ENCODE measurements around the gene EFCAB6. TPM values are rescaled to one million over a fixed set of nuclear protein-coding genes. Genes with fewer than 3 reads are reported as not detected.

EFCAB6 gene
- total and polyA plus RNA-seq, 11 donors: 0.53 to 2.3 (median 1.5) TPM

GRCh38 chr22:43526946-43527345, 285.2 kb downstream of the EFCAB6 start:
- no peak overlapping the region for H3K4me3 ChIP-seq
- no peaks in the 10 kb centered on the region for H3K36me3 ChIP-seq
- no peaks in the 10 kb centered on the region for H3K4me1 ChIP-seq
- peaks cover 0 to 25% (median 0%) of the 10 kb centered on the region in 9 donors for H3K27me3 ChIP-seq
- H3K27ac ChIP-seq: no peak overlapping the region
- H3K9me3 ChIP-seq: no peaks in the 10 kb centered on the region
- DNase-seq (no peak), ATAC-seq (no peak)
- WGBS, 4 donors: 87 to 93% (median 89%) methylated on average over 5 of the region's 5 CpGs
- intact Hi-C loops (cut with DNase I): no loop called here
- no peak for TF ChIP-seq POLR2A (IDR thresholded peaks at IDR 0.05)
- TF ChIP-seq, protein P1, sequence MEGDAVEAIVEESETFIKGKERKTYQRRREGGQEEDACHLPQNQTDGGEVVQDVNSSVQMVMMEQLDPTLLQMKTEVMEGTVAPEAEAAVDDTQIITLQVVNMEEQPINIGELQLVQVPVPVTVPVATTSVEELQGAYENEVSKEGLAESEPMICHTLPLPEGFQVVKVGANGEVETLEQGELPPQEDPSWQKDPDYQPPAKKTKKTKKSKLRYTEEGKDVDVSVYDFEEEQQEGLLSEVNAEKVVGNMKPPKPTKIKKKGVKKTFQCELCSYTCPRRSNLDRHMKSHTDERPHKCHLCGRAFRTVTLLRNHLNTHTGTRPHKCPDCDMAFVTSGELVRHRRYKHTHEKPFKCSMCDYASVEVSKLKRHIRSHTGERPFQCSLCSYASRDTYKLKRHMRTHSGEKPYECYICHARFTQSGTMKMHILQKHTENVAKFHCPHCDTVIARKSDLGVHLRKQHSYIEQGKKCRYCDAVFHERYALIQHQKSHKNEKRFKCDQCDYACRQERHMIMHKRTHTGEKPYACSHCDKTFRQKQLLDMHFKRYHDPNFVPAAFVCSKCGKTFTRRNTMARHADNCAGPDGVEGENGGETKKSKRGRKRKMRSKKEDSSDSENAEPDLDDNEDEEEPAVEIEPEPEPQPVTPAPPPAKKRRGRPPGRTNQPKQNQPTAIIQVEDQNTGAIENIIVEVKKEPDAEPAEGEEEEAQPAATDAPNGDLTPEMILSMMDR (IDR thresholded peaks at IDR 0.05): no peak

DNA sequence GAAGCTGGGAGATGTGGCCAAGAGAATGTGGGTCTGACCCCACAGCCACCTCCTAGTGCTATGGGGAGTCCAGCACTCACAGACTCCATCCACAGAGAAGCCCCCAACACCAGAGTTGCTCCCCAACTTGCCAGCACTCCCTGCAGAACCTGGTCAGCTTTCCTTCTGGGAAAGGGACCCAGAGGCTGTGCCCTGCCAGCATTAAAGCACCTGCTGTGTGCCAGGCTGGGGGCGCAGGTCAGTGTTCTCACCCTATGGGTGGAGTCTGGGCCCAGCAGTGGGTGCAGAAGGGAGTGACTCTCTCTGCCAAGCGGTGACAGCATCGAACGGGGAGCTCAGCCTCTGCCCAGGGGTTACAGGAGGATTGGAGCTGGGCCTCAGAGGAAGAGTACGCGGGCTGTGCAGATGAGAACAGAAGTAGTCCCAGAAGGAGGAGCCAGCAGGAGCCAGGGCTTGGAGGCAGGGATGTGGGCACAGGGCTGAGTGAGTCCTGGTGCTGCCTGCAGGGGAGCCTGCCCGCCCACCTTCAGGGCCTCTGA, 285.9 kb downstream of the EFCAB6 start:
- intact Hi-C loops (cut with DNase I): no loop called here
- Histone ChIP-seq H3K9me3 (no peaks in the 10 kb centered on the region), H3K4me1 (no peaks in the 10 kb centered on the region), H3K36me3 (no peaks in the 10 kb centered on the region), H3K4me3 (no peak overlapping the region), H3K27ac (no peak overlapping the region), H3K27me3 (peaks cover 0 to 25% (median 0%) of the 10 kb centered on the region in 9 donors)
- TF ChIP-seq POLR2A (IDR thresholded peaks at IDR 0.05): no peak
- TF ChIP-seq, protein P1 (IDR thresholded peaks at IDR 0.05): no peak
- ATAC-seq: peak in 1 of 4 donors; percentile 20
- no peak for DNase-seq
- WGBS, 4 donors: 80 to 90% (median 84%) methylated on average over 7 of the region's 7 CpGs

DNA sequence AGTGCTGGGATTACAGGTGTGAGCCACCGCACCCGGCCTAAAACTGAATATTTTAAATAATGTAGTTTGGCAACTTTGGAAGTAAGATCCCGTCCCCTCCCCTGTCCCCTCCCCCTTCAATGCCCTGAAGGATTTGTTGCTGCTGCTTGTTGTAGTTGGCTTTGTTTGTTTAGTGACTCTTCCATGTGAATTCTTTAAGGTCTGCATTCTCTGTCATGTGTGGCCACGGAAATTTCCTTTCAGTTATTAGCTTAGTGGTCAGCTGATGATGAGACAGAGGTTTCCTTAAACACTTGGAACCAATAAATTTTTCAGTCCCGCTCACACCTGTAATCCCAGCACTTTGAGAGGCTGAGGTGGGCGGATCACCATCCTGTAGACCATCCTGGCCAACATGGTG, 290.4 kb downstream of the EFCAB6 start:
- Histone ChIP-seq H3K27me3 (peaks cover 0 to 14% (median 0%) of the 10 kb centered on the region in 9 donors), H3K9me3 (no peaks in the 10 kb centered on the region), H3K4me1 (no peaks in the 10 kb centered on the region), H3K27ac (no peak overlapping the region), H3K36me3 (no peaks in the 10 kb centered on the region), H3K4me3 (no peak overlapping the region)
- DNase-seq: no peak
- intact Hi-C loops (cut with DNase I): no loop called here
- no peak for TF ChIP-seq POLR2A (IDR thresholded peaks at IDR 0.05)
- TF ChIP-seq, protein P1 (IDR thresholded peaks at IDR 0.05): no peak
- whole genome bisulfite sequencing, 4 donors: 83 to 92% (median 86%) methylated on average over 6 of the region's 6 CpGs
- no peak for ATAC-seq

DNA sequence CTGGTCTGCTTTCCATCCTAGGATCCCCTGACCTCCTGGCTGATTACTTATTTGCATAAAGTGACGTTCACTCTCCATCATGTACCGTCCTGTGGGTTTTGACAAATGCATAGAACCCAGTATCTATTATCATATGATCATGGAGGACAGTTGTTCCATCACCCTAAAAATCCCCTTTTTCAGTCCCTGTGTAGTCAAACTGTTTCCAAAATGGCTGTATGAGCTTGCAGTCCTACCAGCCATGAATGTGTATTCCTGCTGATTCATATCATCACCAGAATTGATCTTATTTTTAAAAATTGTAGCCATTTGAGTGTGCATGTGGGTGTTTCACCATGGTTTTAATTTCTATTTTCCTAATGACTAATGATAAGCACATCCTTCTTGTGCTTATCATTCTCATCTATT, 291.5 kb downstream of the EFCAB6 start:
- no peak for TF ChIP-seq POLR2A (IDR thresholded peaks at IDR 0.05)
- TF ChIP-seq, protein P1 (IDR thresholded peaks at IDR 0.05): no peak
- peaks cover 0 to 3% (median 0%) of the 10 kb centered on the region in 9 donors for H3K27me3 ChIP-seq
- H3K4me3 ChIP-seq: no peak overlapping the region
- H3K4me1 ChIP-seq: no peaks in the 10 kb centered on the region
- H3K9me3 ChIP-seq: no peaks in the 10 kb centered on the region
- no peak for DNase-seq
- WGBS, 4 donors: 44 to 65% (median 57%) methylated on average over 2 of the region's 2 CpGs
- H3K27ac ChIP-seq: no peak overlapping the region
- intact Hi-C loops (cut with DNase I): no loop called here
- no peak for ATAC-seq
- H3K36me3 ChIP-seq: no peaks in the 10 kb centered on the region

All from heart left ventricle (tissue), 16 donors.